Naive thymus-derived CD4-positive, alpha-beta T cell (primary cell): ENCODE results near the gene MMP3. TPM values are rescaled to one million over a fixed set of nuclear protein-coding genes. Genes with fewer than 3 reads are reported as not detected.
A peak's percentile ranks its signal among the peaks of the same experiment; 100 is the strongest.

Experiments
- ATAC-seq: fragments of 150-1000 bp; cut with Tn5 transposase; 2 replicates; pipeline ENCODE4 v1.10.0; 2021; ENCODE audit warnings: mild to moderate bottlenecking, moderate library complexity
- CTCF ChIA-PET: fragments of 350-600 bp; sonication (Branson Sonifier 250); formaldehyde crosslinking; loops from one replicate; lab custom pipeline; 2021; ENCODE audit warnings: antibody characterized with exemption; lab: Charles Lee
- POLR2A ChIA-PET: fragments of 350-600 bp; sonication (Branson Sonifier 250); formaldehyde crosslinking; loops from one replicate; lab custom pipeline; 2021; ENCODE audit warnings: antibody characterized with exemption, inconsistent platforms; lab: Charles Lee
- DNase-seq, 9 donors: peaks; one replicate each; pipeline versions ENCODE4 v3.0.0 to v3.0.0-alpha.2; 2020 to 2022; ENCODE audit warnings: mixed read lengths in 1 of 9
- H3K27ac ChIP-seq: one replicate; pipeline ENCODE4 v1.7.0; 2013; ENCODE audit warnings: mild to moderate bottlenecking, low read depth, low read length, moderate library complexity
- H3K27me3 ChIP-seq, 2 donors: one replicate each; pipeline ENCODE4 v1.7.0; 2013; ENCODE audit warnings: low read length in 2 of 2, mild to moderate bottlenecking in 2 of 2, moderate library complexity in 2 of 2; ENCODE audit not compliant: control insufficient read depth in 2 of 2, insufficient read depth in 2 of 2
- H3K36me3 ChIP-seq, 3 experiments: 1 replicate in 2 of 3; 2 replicates in 1 of 3; pipeline ENCODE4 v1.7.0; 2013; ENCODE audit warnings: low read length in 3 of 3, mild to moderate bottlenecking in 3 of 3, moderate library complexity in 1 of 3; ENCODE audit not compliant: insufficient read depth in 3 of 3, control insufficient read depth in 2 of 3
- H3K4me1 ChIP-seq, 2 donors: one replicate each; pipeline ENCODE4 v1.7.0; 2013; ENCODE audit warnings: low read length in 2 of 2, mild to moderate bottlenecking in 2 of 2, moderate library complexity in 1 of 2; ENCODE audit not compliant: control insufficient read depth in 2 of 2, insufficient read depth in 2 of 2
- H3K4me3 ChIP-seq: 2 replicates; pipeline ENCODE4 v1.7.0; 2013; ENCODE audit warnings: mild to moderate bottlenecking, low read length
- H3K9me3 ChIP-seq, 3 experiments: 1 replicate in 2 of 3; 2 replicates in 1 of 3; pipeline ENCODE4 v1.7.0; 2013; ENCODE audit warnings: low read length in 3 of 3; ENCODE audit not compliant: control insufficient read depth in 2 of 3
- H3K27ac Mint-ChIP-seq, 9 donors: one replicate each; pipeline ENCODE4 v1.8.0; 2020 to 2022; ENCODE audit warnings: mixed read lengths in 9 of 9, mild to moderate bottlenecking in 8 of 9, moderate library complexity in 5 of 9, inconsistent platforms in 2 of 9
- H3K27me3 Mint-ChIP-seq, 5 donors: one replicate each; pipeline ENCODE4 v1.8.0; 2021 to 2022; ENCODE audit warnings: mixed read lengths in 5 of 5, mild to moderate bottlenecking in 1 of 5
- H3K36me3 Mint-ChIP-seq, 5 donors: one replicate each; pipeline ENCODE4 v1.8.0; 2020 to 2022; ENCODE audit warnings: mixed read lengths in 5 of 5, mild to moderate bottlenecking in 3 of 5, inconsistent platforms in 1 of 5
- H3K4me1 Mint-ChIP-seq, 7 donors: one replicate each; pipeline ENCODE4 v1.8.0; 2020 to 2022; ENCODE audit warnings: mixed read lengths in 7 of 7, mild to moderate bottlenecking in 3 of 7, inconsistent platforms in 1 of 7
- H3K4me3 Mint-ChIP-seq, 10 donors: one replicate each; pipeline ENCODE4 v1.8.0; 2020 to 2022; ENCODE audit warnings: mild to moderate bottlenecking in 10 of 10, mixed read lengths in 10 of 10, moderate library complexity in 6 of 10, inconsistent platforms in 2 of 10
- H3K9me3 Mint-ChIP-seq, 11 donors: one replicate each; pipeline ENCODE4 v1.8.0; 2020 to 2022; ENCODE audit warnings: mixed read lengths in 11 of 11, mild to moderate bottlenecking in 4 of 11, inconsistent platforms in 1 of 11, moderate library complexity in 1 of 11
- intact Hi-C, 2 donors: fragments of 100-400 bp; cut with micrococcal nuclease; formaldehyde crosslinking; loops; one replicate each; pipeline ENCODE4 v1.15.1; 2023
- polyA plus RNA-seq, 2 donors: library from polyadenylated mRNA; unstranded; fragments of 300-500 nt; fragmentation: Illumina TruSeq; gene quantifications; one replicate each; pipeline ENCODE4 v1.2.3, GENCODE V29; 2021
- total RNA-seq, 6 experiments: library from RNA in 5 of 6; stranded (reverse) in 5 of 6; gene quantifications; 1 replicate in 5 of 6; 2 replicates in 1 of 6; pipeline ENCODE4 v1.2.3 and lab custom pipeline; 2021 to 2026

Gene MMP3
- total RNA-seq (not detected), polyA plus RNA-seq (not detected), total RNA-seq (lab: John Stamatoyannopoulos, UW) (not detected)

- Mint-ChIP-seq H3K9me3 (peaks cover 0 to 9% (median 0%) of the 10 kb centered on the region in 11 donors), H3K27me3 (peaks cover 2 to 24% (median 12%) of the 10 kb centered on the region in 5 donors), H3K4me3 (no peak within 1 kb of the TSS), H3K27ac (no peak within 1 kb of the TSS), H3K36me3 (no peaks in the 10 kb centered on the region), H3K4me1 (peaks cover 0 to 2% (median 0%) of the 10 kb centered on the region in 7 donors)
- intact Hi-C loops = no loop called here
- ATAC-seq (no peak), DNase-seq (no peak)
- POLR2A ChIA-PET = no interaction called here
- Histone ChIP-seq H3K27me3 (peaks cover 0 to 3% of the 10 kb centered on the region in 2 donors), H3K9me3 (no peaks in the 10 kb centered on the region), H3K36me3 (no peaks in the 10 kb centered on the region), H3K4me1 (no peaks in the 10 kb centered on the region), H3K4me3 (no peak within 1 kb of the TSS), H3K27ac (no peak within 1 kb of the TSS)
- CTCF ChIA-PET = no interaction called here
Observed at GRCh38 chr11:102843489-102843888, at the start of gene MMP3. Gene MMP3 (minus strand): TSS chr11:102843609. CDS start chr11:102843546, 63 bp downstream.

- H3K4me1 Mint-ChIP-seq = no peaks in the 10 kb centered on the region
- ChIA-PET CTCF (no interaction called here), POLR2A (no interaction called here)
- no peaks in the 10 kb centered on the region for H3K4me1 ChIP-seq
- intact Hi-C loops = no loop called here
- no peak for DNase-seq
- no peak overlapping the region for H3K27ac Mint-ChIP-seq
- no peaks in the 10 kb centered on the region for H3K36me3 ChIP-seq
- no peak for ATAC-seq
- H3K27me3 Mint-ChIP-seq = peaks cover 2 to 27% (median 16%) of the 10 kb centered on the region in 5 donors
- H3K9me3 Mint-ChIP-seq = peaks cover 0 to 21% (median 8%) of the 10 kb centered on the region in 11 donors
- H3K9me3 ChIP-seq = no peaks in the 10 kb centered on the region
- H3K36me3 Mint-ChIP-seq = peaks cover 0 to 5% (median 0%) of the 10 kb centered on the region in 5 donors
- H3K27ac ChIP-seq = no peak overlapping the region
- no peak overlapping the region for H3K4me3 Mint-ChIP-seq
- no peak overlapping the region for H3K4me3 ChIP-seq
- H3K27me3 ChIP-seq = no peaks in the 10 kb centered on the region
Observed at GRCh38 chr11:102891736-102892135, 48.3 kb upstream of the MMP3 start.

DNA sequence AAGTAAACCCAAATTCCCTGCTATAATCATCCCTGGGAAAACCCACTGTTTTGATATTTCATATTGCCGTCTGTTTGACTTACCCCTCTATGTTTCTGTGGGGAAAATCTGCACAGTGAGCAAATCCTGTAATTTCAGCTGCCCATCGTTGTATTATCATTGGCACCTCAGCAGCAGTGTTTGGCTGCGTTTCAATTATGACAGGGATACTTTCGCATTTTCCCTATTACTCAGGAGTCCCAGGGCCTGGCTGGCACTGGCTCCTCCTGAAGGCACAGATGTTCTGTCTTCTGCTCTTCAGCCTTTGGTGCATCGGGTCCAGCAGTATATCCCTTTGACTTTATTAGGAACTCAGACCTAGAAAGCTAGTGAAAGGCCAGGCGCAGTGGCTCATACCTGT is 43.6 kb upstream of the MMP3 start:
- ChIA-PET POLR2A (no interaction called here), CTCF (no interaction called here)
- Histone ChIP-seq H3K4me3 (no peak overlapping the region), H3K27me3 (no peaks in the 10 kb centered on the region), H3K9me3 (no peaks in the 10 kb centered on the region), H3K4me1 (no peaks in the 10 kb centered on the region), H3K36me3 (no peaks in the 10 kb centered on the region), H3K27ac (no peak overlapping the region)
- H3K4me3 Mint-ChIP-seq = no peak overlapping the region
- DNase-seq = no peak
- peaks cover 0 to 3% (median 0%) of the 10 kb centered on the region in 11 donors for H3K9me3 Mint-ChIP-seq
- no peaks in the 10 kb centered on the region for H3K36me3 Mint-ChIP-seq
- H3K27me3 Mint-ChIP-seq = peaks cover 0 to 21% (median 10%) of the 10 kb centered on the region in 5 donors
- H3K4me1 Mint-ChIP-seq = no peaks in the 10 kb centered on the region
- no peak for ATAC-seq
- H3K27ac Mint-ChIP-seq = no peak overlapping the region
- intact Hi-C loops = no loop called here

- no peak for ATAC-seq
- Histone ChIP-seq H3K27ac (no peak overlapping the region), H3K4me1 (no peaks in the 10 kb centered on the region), H3K9me3 (no peaks in the 10 kb centered on the region), H3K27me3 (no peaks in the 10 kb centered on the region), H3K36me3 (no peaks in the 10 kb centered on the region), H3K4me3 (no peak overlapping the region)
- Mint-ChIP-seq H3K27ac (no peak overlapping the region), H3K36me3 (no peaks in the 10 kb centered on the region), H3K9me3 (peaks cover 0 to 2% (median 0%) of the 10 kb centered on the region in 11 donors), H3K4me1 (peaks cover 0 to 3% (median 0%) of the 10 kb centered on the region in 7 donors), H3K27me3 (peaks cover 0 to 13% (median 8%) of the 10 kb centered on the region in 5 donors), H3K4me3 (no peak overlapping the region)
- intact Hi-C loops = no loop called here
- ChIA-PET CTCF (no interaction called here), POLR2A (no interaction called here)
- no peak for DNase-seq
Observed at GRCh38 chr11:102883141-102883540, 39.7 kb upstream of the MMP3 start.

- no peaks in the 10 kb centered on the region for H3K4me1 ChIP-seq
- H3K27ac ChIP-seq = no peak overlapping the region
- Mint-ChIP-seq H3K4me3 (no peak overlapping the region), H3K9me3 (peaks cover 0 to 2% (median 0%) of the 10 kb centered on the region in 11 donors), H3K27ac (peak overlapping the region in 1 of 9 donors; percentile 44), H3K27me3 (peaks cover 2 to 18% (median 9%) of the 10 kb centered on the region in 5 donors), H3K36me3 (no peaks in the 10 kb centered on the region), H3K4me1 (peaks cover 0 to 3% (median 0%) of the 10 kb centered on the region in 7 donors)
- H3K9me3 ChIP-seq = no peaks in the 10 kb centered on the region
- no peaks in the 10 kb centered on the region for H3K36me3 ChIP-seq
- intact Hi-C loops = no loop called here
- no peak overlapping the region for H3K4me3 ChIP-seq
- ChIA-PET POLR2A (no interaction called here), CTCF (no interaction called here)
- no peak for ATAC-seq
- no peaks in the 10 kb centered on the region for H3K27me3 ChIP-seq
- no peak for DNase-seq
Observed at GRCh38 chr11:102882389-102883024, 39.1 kb upstream of the MMP3 start.

DNA sequence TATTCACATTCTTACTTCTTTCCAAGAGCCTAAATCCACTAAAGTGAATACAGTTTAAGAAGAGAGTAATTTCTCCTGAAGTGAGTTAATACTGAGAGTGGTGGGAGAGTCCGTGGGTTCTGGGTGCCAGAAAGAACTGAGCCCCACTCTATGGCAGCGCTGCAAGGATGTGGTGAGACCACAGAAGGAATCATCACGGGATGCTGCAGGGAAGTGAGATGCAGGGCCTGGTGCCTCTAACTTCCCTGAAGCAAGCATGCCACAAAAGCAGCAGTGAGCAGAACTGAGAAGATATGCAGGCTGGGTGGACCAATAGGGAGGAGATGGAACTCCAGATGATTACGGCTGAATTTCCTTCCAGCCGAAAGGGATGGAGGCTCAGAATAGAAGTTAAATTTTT is 36.4 kb upstream of the MMP3 start:
- intact Hi-C loops = no loop called here
- no peaks in the 10 kb centered on the region for H3K9me3 ChIP-seq
- Mint-ChIP-seq H3K27me3 (peaks cover 2 to 18% (median 9%) of the 10 kb centered on the region in 5 donors), H3K27ac (no peak overlapping the region), H3K4me1 (peaks cover 0 to 3% (median 0%) of the 10 kb centered on the region in 7 donors), H3K4me3 (no peak overlapping the region), H3K9me3 (peaks cover 0 to 2% (median 0%) of the 10 kb centered on the region in 11 donors), H3K36me3 (no peaks in the 10 kb centered on the region)
- H3K27me3 ChIP-seq = no peaks in the 10 kb centered on the region
- ChIA-PET POLR2A (no interaction called here), CTCF (no interaction called here)
- no peak for DNase-seq
- no peak overlapping the region for H3K4me3 ChIP-seq
- H3K36me3 ChIP-seq = no peaks in the 10 kb centered on the region
- no peak for ATAC-seq
- no peak overlapping the region for H3K27ac ChIP-seq
- H3K4me1 ChIP-seq = no peaks in the 10 kb centered on the region

- Histone ChIP-seq H3K4me3 (no peak overlapping the region), H3K27ac (no peak overlapping the region), H3K4me1 (no peaks in the 10 kb centered on the region), H3K36me3 (no peaks in the 10 kb centered on the region), H3K9me3 (no peaks in the 10 kb centered on the region), H3K27me3 (no peaks in the 10 kb centered on the region)
- Mint-ChIP-seq H3K4me3 (no peak overlapping the region), H3K36me3 (no peaks in the 10 kb centered on the region), H3K4me1 (peaks cover 0 to 3% (median 0%) of the 10 kb centered on the region in 7 donors), H3K27me3 (peaks cover 2 to 18% (median 12%) of the 10 kb centered on the region in 5 donors), H3K9me3 (peaks cover 0 to 2% (median 0%) of the 10 kb centered on the region in 11 donors), H3K27ac (no peak overlapping the region)
- CTCF ChIA-PET = no interaction called here
- intact Hi-C loops = no loop called here
- ATAC-seq = no peak
- POLR2A ChIA-PET = no interaction called here
- no peak for DNase-seq
Observed at GRCh38 chr11:102878595-102878994, 35.2 kb upstream of the MMP3 start.
